Measurements from ENCODE around the gene MYH6. TPM values are rescaled to one million over a fixed set of nuclear protein-coding genes. Genes with fewer than 3 reads are reported as not detected.

The MYH6 gene
- total RNA-seq, 1 experiment from 2014 or later: 0.09 TPM

GRCh38 chr14:23409966-23410635 is 2.0 kb upstream of the MYH6 start (continued):
- TF ChIP-seq FOXP4 (CRISPR knock-in tag; IDR thresholded peaks at IDR 0.05) (no peak), ATF3 (CRISPR knock-in tag; conservative IDR thresholded peaks at IDR 0.05) (no peak)

DNA sequence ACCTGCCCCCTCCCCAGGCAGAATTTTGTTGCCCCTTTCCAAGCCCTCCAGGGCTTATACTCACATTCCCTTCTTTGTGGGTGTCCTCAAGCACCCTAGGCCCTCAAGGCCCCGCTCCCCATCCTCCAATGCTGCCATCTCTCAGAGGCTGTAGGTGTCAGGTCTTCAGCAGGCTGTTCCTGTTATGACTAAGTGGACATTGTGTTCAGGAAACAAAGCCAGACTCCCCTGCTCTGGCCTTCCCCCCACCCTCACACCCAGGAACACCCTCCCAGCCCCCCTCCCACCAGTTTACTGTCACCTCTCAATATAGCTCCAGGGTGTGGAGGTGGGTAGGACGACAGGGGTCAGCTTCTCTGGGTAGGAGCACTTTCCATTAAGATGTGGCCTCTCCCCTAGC is 1.4 kb upstream of the MYH6 start:
- ATAC-seq: no peak
- POLR2A ChIA-PET: no interaction called here
- Mint-ChIP-seq H3K4me1 (no peaks in the 10 kb centered on the region; the same call in 1 of the 2 replicates), H3K36me3 (no peaks in the 10 kb centered on the region), H3K27me3 (ENCODE audit: low read depth) (peaks cover 21% of the 10 kb centered on the region), H3K4me3 (no peak overlapping the region), H3K9me3 (no peaks in the 10 kb centered on the region), H3K27ac (no peak overlapping the region)
- no peak for DNase-seq (ENCODE audit: low spot score)
- TF ChIP-seq ZNF219 (CRISPR knock-in tag; IDR thresholded peaks at IDR 0.05; ENCODE audit: borderline replicate concordance) (no peak), PRDM15 (CRISPR knock-in tag; IDR thresholded peaks at IDR 0.05) (no peak), JUN (CRISPR knock-in tag; IDR thresholded peaks at IDR 0.05) (no peak)
- CTCF ChIA-PET: no interaction called here

DNA sequence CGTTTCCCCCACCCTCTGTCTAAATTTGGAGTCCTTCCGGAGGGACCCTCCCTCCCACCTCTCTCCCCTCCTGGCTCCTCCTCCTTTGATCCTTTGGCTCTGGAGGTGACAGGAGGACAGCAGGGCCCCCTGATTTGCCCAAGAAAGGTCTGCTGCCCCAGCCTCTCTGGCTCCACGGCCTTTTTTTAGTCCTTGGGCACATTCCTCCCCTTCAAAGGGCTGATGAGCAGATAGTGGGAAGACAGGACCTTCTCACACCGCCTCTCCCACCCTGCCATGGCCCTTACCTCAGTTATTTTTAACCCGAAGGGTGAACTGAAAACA is 196 bp upstream of the MYH6 start:
- no peak overlapping the region for H3K27ac Mint-ChIP-seq
- DNase-seq (ENCODE audit: low spot score) (no peak), ATAC-seq (no peak)
- H3K9me3 Mint-ChIP-seq: no peaks in the 10 kb centered on the region
- peaks cover 27% of the 10 kb centered on the region for H3K27me3 Mint-ChIP-seq (ENCODE audit: low read depth)
- TF ChIP-seq KAT7 (CRISPR knock-in tag; IDR thresholded peaks at IDR 0.05; ENCODE audit: borderline replicate concordance) (no peak), CREB1 (CRISPR knock-in tag; IDR thresholded peaks at IDR 0.05) (no peak), ZBTB21 (CRISPR knock-in tag; IDR thresholded peaks at IDR 0.05; ENCODE audit: borderline replicate concordance) (no peak), SP1 (CRISPR knock-in tag; conservative IDR thresholded peaks at IDR 0.05) (no peak)
- H3K4me3 Mint-ChIP-seq: no peak overlapping the region
- no peaks in the 10 kb centered on the region; the same call in 1 of the 2 replicates for H3K4me1 Mint-ChIP-seq
- no peaks in the 10 kb centered on the region for H3K36me3 Mint-ChIP-seq
- POLR2A ChIA-PET: no interaction called here
- CTCF ChIA-PET: no interaction called here

GRCh38 chr14:23406725-23407355 is 1.2 kb downstream of the MYH6 start:
- no peak overlapping the region for H3K27ac Mint-ChIP-seq

More at GRCh38 chr14:23406725-23407355, 1.2 kb downstream of the MYH6 start:
- H3K27me3 Mint-ChIP-seq (ENCODE audit: low read depth): peaks cover 33% of the 10 kb centered on the region
- no peak for ATAC-seq
- H3K4me1 Mint-ChIP-seq: peaks cover 2% of the 10 kb centered on the region; the same call in 1 of the 2 replicates
- no peak overlapping the region for H3K4me3 Mint-ChIP-seq
- H3K9me3 Mint-ChIP-seq: no peaks in the 10 kb centered on the region
- POLR2A ChIA-PET: no interaction called here
- CTCF ChIA-PET: no interaction called here
- TF ChIP-seq ZNF425 (CRISPR knock-in tag; conservative IDR thresholded peaks at IDR 0.05) (no peak), NR1H2 (CRISPR knock-in tag; IDR thresholded peaks at IDR 0.05) (no peak), ZNF219 (CRISPR knock-in tag; IDR thresholded peaks at IDR 0.05; ENCODE audit: borderline replicate concordance) (no peak), ZNF423 (CRISPR knock-in tag; IDR thresholded peaks at IDR 0.05) (no peak), MAX (CRISPR knock-in tag; IDR thresholded peaks at IDR 0.05) (no peak), ZNF232 (CRISPR knock-in tag; IDR thresholded peaks at IDR 0.05) (no peak), GTF2I (CRISPR knock-in tag; conservative IDR thresholded peaks at IDR 0.05) (no peak), NR3C1 (CRISPR knock-in tag; conservative IDR thresholded peaks at IDR 0.05; ENCODE audit: low read depth) (no peak)
- TF ChIP-seq, protein P1, sequence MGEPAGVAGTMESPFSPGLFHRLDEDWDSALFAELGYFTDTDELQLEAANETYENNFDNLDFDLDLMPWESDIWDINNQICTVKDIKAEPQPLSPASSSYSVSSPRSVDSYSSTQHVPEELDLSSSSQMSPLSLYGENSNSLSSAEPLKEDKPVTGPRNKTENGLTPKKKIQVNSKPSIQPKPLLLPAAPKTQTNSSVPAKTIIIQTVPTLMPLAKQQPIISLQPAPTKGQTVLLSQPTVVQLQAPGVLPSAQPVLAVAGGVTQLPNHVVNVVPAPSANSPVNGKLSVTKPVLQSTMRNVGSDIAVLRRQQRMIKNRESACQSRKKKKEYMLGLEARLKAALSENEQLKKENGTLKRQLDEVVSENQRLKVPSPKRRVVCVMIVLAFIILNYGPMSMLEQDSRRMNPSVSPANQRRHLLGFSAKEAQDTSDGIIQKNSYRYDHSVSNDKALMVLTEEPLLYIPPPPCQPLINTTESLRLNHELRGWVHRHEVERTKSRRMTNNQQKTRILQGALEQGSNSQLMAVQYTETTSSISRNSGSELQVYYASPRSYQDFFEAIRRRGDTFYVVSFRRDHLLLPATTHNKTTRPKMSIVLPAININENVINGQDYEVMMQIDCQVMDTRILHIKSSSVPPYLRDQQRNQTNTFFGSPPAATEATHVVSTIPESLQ (CRISPR knock-in tag; IDR thresholded peaks at IDR 0.05): no peak
- TF ChIP-seq, protein P2, sequence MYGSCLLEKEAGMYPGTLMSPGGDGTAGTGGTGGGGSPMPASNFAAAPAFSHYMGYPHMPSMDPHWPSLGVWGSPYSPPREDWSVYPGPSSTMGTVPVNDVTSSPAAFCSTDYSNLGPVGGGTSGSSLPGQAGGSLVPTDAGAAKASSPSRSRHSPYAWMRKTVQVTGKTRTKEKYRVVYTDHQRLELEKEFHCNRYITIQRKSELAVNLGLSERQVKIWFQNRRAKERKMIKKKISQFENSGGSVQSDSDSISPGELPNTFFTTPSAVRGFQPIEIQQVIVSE (CRISPR knock-in tag; IDR thresholded peaks at IDR 0.05; ENCODE audit: borderline replicate concordance): no peak
- H3K36me3 Mint-ChIP-seq: no peaks in the 10 kb centered on the region
- no peak for DNase-seq (ENCODE audit: low spot score)
